ENCODE results near the gene EFCAB9.
"Not testable (repeated sequence)": the region's sequence is repeated elsewhere in the genome, so short reads cannot be mapped to it uniquely, and the experiment has no call there.

The EFCAB9 gene

DNA sequence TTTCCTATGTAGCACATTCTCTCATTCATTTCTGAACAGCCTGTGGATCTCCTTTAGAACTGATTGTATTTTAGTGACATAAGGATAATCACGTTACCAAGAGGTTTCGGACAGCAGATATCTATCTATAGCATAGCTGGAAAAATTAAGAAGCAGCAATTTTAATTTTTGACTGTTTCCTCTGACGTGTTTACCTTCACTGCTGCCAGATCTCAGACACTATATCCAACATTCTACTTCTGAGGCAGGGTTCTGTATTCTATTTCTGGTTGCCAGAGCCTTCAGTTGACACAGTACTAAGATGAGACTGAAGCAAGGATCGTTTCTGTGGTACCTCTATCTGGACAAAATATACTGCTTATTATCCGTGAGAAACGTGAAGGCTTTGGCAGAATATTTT lies at the start of gene EFCAB9:
EFCAB9 (plus strand) TSS at position 301 of the 400 bp plus-strand sequence; CDS start at position 302, 1 bp downstream.
- no peaks in the 10 kb centered on the region for H3K9me3 Mint-ChIP-seq
- H3K36me3 Mint-ChIP-seq (ENCODE audit: insufficient read depth): no peaks in the 10 kb centered on the region
- H3K4me1 Mint-ChIP-seq: no peaks in the 10 kb centered on the region
- ATAC-seq (replicated peaks; ENCODE audit: extremely low read depth, poor library complexity, severe bottlenecking) (no peak), DNase-seq (ENCODE audit: low spot score in 2 of 2) (no peak)
- peaks cover 10% of the 10 kb centered on the region for H3K27me3 Mint-ChIP-seq
- no peak within 1 kb of the TSS for H3K27ac Mint-ChIP-seq (ENCODE audit: low read depth)
- H3K4me3 Mint-ChIP-seq: no peak within 1 kb of the TSS

DNA sequence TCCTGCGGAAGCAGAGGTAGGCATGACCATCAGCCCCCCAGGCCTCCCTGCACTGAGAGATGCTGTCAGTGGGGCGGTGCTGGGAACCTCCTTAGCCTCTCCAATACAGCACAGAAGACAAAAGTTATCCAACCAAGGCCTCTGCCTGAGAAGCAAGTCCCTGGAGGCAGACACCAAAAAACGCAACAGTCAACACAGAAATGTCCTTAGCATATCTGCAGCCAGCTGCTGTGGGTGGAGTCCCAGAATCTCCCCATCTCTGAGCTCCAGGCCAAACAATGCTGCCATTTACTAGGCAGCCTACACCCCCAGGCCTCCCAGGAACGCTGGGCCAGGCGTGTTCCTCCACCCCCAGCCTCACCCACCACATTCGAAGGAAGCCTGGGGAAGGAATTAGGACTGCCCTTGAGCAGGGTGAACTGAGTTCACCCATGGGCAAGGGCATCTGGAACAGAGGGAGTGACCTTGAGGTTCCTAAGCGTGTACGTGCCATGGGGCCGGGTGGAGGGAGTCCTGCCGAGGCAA lies 49.6 kb upstream of the EFCAB9 start:
- peak overlapping the region; percentile 43 for H3K4me3 Mint-ChIP-seq
- DNase-seq (ENCODE audit: low spot score in 2 of 2): no peak

DNA sequence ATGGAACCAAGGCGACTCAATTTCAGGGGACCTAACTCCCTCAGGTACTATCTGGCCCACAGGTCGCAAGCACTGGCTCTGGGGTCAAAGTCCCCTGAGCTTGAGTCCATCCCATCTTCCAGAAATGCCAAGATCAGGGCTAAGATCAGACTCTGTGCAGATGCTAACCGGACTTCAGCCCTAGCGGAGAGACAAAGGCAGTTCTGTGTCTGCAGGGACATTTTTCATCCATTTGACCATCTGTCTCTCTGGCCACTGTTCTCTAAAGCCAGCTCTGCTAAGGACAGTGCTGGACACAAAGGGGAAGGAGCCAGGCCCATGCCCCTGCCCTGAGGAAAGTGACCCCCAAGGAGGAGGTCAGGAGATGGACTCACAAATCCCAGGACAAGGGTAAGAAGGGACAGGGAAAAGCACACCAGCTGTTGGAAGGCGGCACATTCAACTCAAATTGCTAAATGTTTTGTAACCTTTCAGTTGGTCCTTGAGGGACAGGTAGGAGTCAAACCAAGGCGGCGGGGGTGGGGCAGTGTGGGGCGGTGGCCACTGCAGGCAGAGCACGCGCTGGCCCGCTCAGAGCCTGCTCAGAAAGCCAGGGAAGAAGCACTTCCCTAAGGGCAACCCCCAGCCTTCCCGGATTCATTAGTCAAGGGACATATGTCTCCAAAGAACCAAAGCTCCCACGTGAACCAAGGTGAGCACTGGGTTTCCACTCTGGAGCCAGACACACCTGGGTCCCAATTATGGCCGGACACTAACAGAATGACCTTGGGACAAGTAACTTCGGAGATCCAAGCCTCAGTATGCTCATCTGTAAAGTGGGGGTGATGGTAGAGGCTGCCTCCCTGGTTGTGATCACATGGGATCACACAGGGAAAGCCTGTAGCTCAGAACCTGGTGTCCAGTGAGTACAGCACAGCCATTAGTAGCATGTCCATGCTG lies 48.8 kb upstream of the EFCAB9 start:
- H3K27me3 Mint-ChIP-seq: no peaks in the 10 kb centered on the region
- H3K9me3 Mint-ChIP-seq: no peaks in the 10 kb centered on the region
- ATAC-seq (replicated peaks; ENCODE audit: extremely low read depth, poor library complexity, severe bottlenecking): no peak
- DNase-seq (ENCODE audit: low spot score in 2 of 2): no peak
- H3K36me3 Mint-ChIP-seq (ENCODE audit: insufficient read depth): peaks cover 42% of the 10 kb centered on the region
- peak overlapping the region; percentile 87 for H3K27ac Mint-ChIP-seq (ENCODE audit: low read depth)
- H3K4me3 Mint-ChIP-seq: peak overlapping the region; percentile 43
- H3K4me1 Mint-ChIP-seq: peaks cover 74% of the 10 kb centered on the region

More for the DNA sequence above, 49.6 kb upstream of the EFCAB9 start:
- Mint-ChIP-seq H3K36me3 (ENCODE audit: insufficient read depth) (peaks cover 41% of the 10 kb centered on the region), H3K9me3 (no peaks in the 10 kb centered on the region), H3K27me3 (no peaks in the 10 kb centered on the region), H3K4me1 (peaks cover 81% of the 10 kb centered on the region), H3K27ac (ENCODE audit: low read depth) (peak overlapping the region; percentile 87)
- peak; percentile 24 for ATAC-seq (replicated peaks; ENCODE audit: extremely low read depth, poor library complexity, severe bottlenecking)

DNA sequence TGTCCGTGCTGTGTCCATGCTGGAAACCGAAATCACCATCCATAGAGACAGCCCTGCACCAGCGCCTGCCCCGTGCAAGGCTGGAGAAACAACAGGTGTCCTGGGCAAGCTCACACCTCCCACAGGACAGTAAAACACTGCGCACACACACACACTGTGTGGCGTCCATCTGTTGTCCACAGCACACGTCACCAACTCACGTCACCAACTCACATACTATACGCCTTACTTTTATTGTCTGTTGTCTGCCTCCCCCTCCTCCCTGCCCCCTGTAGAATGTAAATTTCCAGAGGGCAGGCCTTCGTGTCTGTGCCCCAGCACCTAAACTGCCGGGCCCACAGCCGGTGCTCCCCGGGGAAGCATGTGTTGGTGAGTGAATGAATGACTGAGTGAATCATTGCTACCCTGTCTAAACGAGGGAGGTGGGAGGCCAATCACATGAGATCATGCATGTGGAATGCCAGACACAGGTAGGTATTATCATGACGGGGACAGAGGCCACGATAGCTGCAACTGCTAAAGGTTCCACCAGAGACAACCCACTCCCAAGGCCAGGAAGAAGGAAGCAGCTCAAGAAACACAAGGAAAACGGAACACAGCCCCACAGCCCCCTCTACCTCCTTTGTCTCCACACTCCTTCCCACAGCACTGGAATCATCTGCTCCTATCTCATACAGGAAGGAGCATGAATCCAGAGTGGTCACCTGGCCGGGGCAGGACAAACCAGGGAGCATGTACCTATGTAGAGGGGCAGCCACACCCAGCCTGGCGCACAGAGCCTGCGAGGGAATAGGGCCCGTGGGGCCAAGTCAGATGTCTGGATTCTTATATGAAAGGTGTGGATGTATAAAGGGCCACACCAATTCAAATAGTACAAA lies 47.9 kb upstream of the EFCAB9 start:
- no peak for DNase-seq (ENCODE audit: low spot score in 2 of 2)
- Mint-ChIP-seq H3K27me3 (no peaks in the 10 kb centered on the region), H3K36me3 (ENCODE audit: insufficient read depth) (peaks cover 47% of the 10 kb centered on the region), H3K9me3 (no peaks in the 10 kb centered on the region), H3K4me1 (peaks cover 74% of the 10 kb centered on the region), H3K27ac (ENCODE audit: low read depth) (peak overlapping the region; percentile 87), H3K4me3 (no peak overlapping the region)
- no peak for ATAC-seq (replicated peaks; ENCODE audit: extremely low read depth, poor library complexity, severe bottlenecking)

DNA sequence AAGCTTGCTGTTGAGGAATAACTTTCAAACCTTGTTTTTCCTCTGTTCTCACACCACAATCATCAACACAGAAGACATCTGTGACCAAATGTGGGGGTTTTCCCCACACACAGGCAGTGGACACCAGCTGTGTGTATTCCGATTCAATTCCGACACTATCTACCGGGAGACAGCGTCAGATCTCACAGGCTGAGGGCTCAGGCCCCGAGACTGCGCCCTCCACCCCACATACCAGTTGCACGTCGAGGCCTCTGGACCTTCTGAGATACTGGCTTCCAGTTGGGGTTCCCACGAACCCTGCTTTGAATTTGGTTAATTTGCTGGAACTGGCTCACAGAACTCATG lies 47.3 kb upstream of the EFCAB9 start:
- Mint-ChIP-seq H3K9me3 (no peaks in the 10 kb centered on the region), H3K27ac (ENCODE audit: low read depth) (peak overlapping the region; percentile 87), H3K36me3 (ENCODE audit: insufficient read depth) (peaks cover 52% of the 10 kb centered on the region), H3K27me3 (no peaks in the 10 kb centered on the region), H3K4me1 (peaks cover 77% of the 10 kb centered on the region), H3K4me3 (peak overlapping the region; percentile 59)
- ATAC-seq (replicated peaks; ENCODE audit: extremely low read depth, poor library complexity, severe bottlenecking) (no peak), DNase-seq (ENCODE audit: low spot score in 2 of 2) (no peak)

DNA sequence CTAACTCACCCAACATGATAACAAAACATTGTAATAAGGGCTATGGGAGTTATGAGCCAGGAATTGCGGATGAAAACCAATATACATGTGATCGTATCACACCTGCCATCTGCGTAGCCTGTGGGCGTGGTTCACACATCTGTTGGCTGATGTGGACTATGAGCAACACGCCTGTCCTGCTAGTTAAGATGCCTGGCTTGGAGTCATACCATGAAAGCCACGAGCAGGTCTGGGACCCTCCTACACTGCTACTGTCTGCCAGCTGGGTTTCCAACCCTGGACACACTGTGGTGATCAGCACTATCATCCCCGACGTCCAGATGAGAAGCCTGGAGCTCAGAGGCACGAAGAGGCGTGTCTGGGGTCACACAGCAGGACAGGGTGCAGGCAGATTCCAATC lies 46.1 kb upstream of the EFCAB9 start:
- ATAC-seq (replicated peaks; ENCODE audit: extremely low read depth, poor library complexity, severe bottlenecking) (no peak), DNase-seq (ENCODE audit: low spot score in 2 of 2) (peak in 1 of 2 donors; percentile 24)
- Mint-ChIP-seq H3K4me1 (peaks cover 74% of the 10 kb centered on the region), H3K9me3 (no peaks in the 10 kb centered on the region), H3K36me3 (ENCODE audit: insufficient read depth) (peaks cover 62% of the 10 kb centered on the region), H3K27me3 (no peaks in the 10 kb centered on the region), H3K27ac (ENCODE audit: low read depth) (peak overlapping the region; percentile 87), H3K4me3 (peak overlapping the region; percentile 59)

DNA sequence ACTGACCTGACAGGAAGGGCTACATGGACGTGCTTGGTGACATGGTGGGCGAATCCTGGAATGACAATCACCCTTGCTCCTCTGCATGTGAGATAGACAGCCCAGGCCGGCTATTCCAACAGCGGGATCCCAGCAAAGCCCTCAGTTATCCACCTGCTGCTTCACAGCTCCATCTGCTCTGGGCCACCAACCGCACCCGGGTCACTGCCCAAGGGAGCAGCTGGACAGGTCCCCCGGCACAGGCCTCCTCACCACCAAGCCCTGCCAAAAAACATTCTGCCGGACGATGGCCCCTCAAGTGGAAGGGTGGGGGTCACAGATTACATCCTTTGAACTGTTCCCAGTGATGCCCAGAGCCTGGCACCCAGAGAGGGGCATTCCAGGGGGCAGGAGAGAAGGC lies 45.6 kb upstream of the EFCAB9 start:
- H3K9me3 Mint-ChIP-seq: no peaks in the 10 kb centered on the region
- peaks cover 67% of the 10 kb centered on the region for H3K36me3 Mint-ChIP-seq (ENCODE audit: insufficient read depth)
- H3K27ac Mint-ChIP-seq (ENCODE audit: low read depth): peak overlapping the region; percentile 93
- peaks cover 73% of the 10 kb centered on the region for H3K4me1 Mint-ChIP-seq
- H3K27me3 Mint-ChIP-seq: no peaks in the 10 kb centered on the region
- ATAC-seq (replicated peaks; ENCODE audit: extremely low read depth, poor library complexity, severe bottlenecking) (no peak), DNase-seq (ENCODE audit: low spot score in 2 of 2) (no peak)
- peak overlapping the region; percentile 59 for H3K4me3 Mint-ChIP-seq

DNA sequence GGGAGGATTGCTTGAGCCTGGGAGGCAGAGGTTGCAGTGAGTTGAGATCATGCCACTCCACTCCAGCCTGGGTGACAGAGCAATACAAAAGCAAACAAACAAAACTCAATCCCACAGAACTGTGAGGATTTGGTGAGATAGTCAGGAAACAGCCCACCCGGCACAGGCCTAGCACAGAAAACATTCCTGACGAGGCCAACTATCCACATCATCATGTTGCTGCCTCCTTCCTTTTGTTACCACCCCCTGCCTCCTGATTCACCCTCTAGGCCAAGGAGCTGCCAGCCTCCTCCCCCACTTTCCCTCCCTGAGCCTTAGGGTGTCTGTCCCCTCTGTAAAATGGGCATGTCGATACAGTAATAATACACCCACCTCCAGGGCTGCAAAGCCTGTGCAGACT lies 44.9 kb upstream of the EFCAB9 start:
- H3K27me3 Mint-ChIP-seq: no peaks in the 10 kb centered on the region
- H3K27ac Mint-ChIP-seq (ENCODE audit: low read depth): peak overlapping the region; percentile 93
- peak overlapping the region; percentile 23 for H3K4me3 Mint-ChIP-seq
- DNase-seq (ENCODE audit: low spot score in 2 of 2): no peak
- peaks cover 73% of the 10 kb centered on the region for H3K36me3 Mint-ChIP-seq (ENCODE audit: insufficient read depth)
- peaks cover 73% of the 10 kb centered on the region for H3K4me1 Mint-ChIP-seq
- no peak for ATAC-seq (replicated peaks; ENCODE audit: extremely low read depth, poor library complexity, severe bottlenecking)
- H3K9me3 Mint-ChIP-seq: no peaks in the 10 kb centered on the region

DNA sequence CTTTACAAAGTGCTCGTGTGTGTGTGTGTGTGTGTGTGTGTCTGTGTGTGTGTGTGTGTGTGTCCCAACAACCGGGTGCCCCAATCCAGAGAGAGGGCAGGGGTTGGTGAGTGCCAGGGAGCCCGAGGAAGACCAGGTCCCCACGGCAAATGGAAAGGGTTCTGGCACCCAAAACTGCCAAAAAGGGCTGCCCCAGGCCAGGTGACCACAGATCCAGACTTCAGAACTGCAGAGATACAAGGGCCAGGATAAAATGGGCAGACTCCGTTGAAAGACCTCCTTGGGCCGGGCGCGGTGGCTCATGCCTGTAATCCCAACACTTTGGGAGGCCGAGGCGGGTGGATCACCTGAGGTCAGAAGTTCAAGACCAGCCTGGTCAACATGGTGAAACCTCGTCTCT lies 44.5 kb upstream of the EFCAB9 start:
- peak overlapping the region; percentile 93 for H3K27ac Mint-ChIP-seq (ENCODE audit: low read depth)
- not testable (repeated sequence) for ATAC-seq (replicated peaks; ENCODE audit: extremely low read depth, poor library complexity, severe bottlenecking); DNase-seq (ENCODE audit: low spot score in 2 of 2); H3K27me3 Mint-ChIP-seq; H3K9me3 Mint-ChIP-seq
- H3K36me3 Mint-ChIP-seq (ENCODE audit: insufficient read depth): peaks cover 76% of the 10 kb centered on the region
- H3K4me1 Mint-ChIP-seq: peaks cover 73% of the 10 kb centered on the region
- H3K4me3 Mint-ChIP-seq: peak overlapping the region; percentile 2

DNA sequence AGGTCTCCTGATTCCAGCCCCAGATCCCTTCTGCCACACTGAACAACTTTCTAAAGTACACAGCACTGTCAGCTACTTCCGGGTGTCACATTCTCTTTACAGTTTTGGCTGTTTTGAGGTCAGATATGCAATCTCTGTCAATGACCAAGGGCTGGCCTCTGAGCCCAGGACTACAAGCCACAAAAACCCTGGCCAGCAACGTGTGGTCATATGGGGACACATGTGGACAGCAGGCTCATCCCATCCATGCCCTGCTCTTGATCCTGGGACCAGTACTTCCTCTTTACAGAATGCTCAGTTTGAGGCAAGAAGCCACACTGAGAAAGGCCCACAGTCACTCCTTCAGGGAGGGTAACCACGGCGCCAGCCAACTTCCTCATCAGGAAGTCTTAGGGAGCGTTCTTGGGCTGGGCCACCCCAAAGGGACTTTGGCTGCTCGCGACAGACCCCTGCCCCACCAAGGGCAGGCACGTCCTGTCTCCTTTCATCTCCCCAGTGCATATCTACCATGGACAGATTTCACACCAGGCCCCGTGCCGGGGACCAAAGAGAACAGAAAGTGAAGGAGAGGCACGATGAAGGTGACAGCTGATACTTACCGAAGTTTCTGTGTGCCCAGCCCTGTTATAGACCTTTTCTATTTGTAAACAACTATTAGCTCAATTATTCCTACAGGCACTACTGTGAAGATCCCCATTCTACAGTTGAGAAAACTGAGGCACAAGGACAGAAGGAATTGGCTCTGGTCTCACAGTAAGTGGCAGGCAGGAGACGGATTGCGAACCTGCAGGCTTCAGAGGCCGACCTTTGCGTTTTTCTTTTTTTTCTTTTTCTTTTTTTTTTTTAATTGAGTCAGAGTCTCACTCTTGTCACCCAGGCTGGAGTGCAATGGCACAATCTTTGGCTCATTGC lies 43.2 kb upstream of the EFCAB9 start:
- ATAC-seq (replicated peaks; ENCODE audit: extremely low read depth, poor library complexity, severe bottlenecking) (peak; percentile 67), DNase-seq (ENCODE audit: low spot score in 2 of 2) (peak in 1 of 2 donors; percentile 23)
- Mint-ChIP-seq H3K27ac (ENCODE audit: low read depth) (peak overlapping the region; percentile 93), H3K4me1 (peaks cover 69% of the 10 kb centered on the region), H3K36me3 (ENCODE audit: insufficient read depth) (peaks cover 84% of the 10 kb centered on the region), H3K9me3 (no peaks in the 10 kb centered on the region), H3K4me3 (peak overlapping the region; percentile 74), H3K27me3 (no peaks in the 10 kb centered on the region)

DNA sequence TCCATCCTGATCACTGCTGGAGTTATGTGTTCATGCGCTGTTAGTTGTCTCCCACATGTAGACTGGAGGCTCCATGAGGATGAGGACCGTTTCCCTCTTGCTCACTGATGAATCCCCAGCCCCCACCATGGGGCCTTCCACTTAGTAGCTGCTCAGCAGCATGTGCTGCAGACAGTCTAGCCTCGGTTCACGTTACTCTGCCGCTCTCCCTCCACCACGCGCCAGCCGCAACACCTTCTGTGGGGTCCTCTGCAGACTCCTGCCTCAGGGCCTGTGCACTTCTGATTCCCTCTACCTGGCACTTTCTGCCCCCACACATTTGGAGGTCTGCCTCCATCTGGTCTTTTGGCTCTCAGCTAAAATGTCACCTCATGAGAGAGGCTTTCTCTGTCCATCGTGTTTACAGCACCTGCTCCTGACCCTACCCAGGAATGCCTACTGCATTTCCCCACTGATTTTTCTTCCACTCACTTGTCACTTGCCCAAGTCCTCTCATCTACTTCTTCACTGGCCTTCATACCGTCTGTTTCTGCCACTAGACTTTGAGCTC lies 42.2 kb upstream of the EFCAB9 start:
- peak overlapping the region; percentile 74 for H3K4me3 Mint-ChIP-seq
- H3K27ac Mint-ChIP-seq (ENCODE audit: low read depth): peak overlapping the region; percentile 93
- H3K9me3 Mint-ChIP-seq: no peaks in the 10 kb centered on the region
- peaks cover 67% of the 10 kb centered on the region for H3K4me1 Mint-ChIP-seq
- no peak for ATAC-seq (replicated peaks; ENCODE audit: extremely low read depth, poor library complexity, severe bottlenecking)
- no peaks in the 10 kb centered on the region for H3K27me3 Mint-ChIP-seq
- no peak for DNase-seq (ENCODE audit: low spot score in 2 of 2)
- H3K36me3 Mint-ChIP-seq (ENCODE audit: insufficient read depth): peaks cover 88% of the 10 kb centered on the region
